NCI-H1105 (cell line): Measurements from ENCODE around the gene ARMH3.

Experiments used
- DNase-seq: peaks from one replicate; lab custom pipeline; 2025; lab: John Stamatoyannopoulos, UW

Gene ARMH3

GRCh38 chr10:101856626-101857025 lies 199.3 kb downstream of the ARMH3 start:
- no peak for DNase-seq

- DNase-seq = no peak
Observed at GRCh38 chr10:101851411-101852116, 204.4 kb downstream of the ARMH3 start.

- no peak for DNase-seq
Observed at GRCh38 chr10:101850749-101851148, 205.2 kb downstream of the ARMH3 start.

GRCh38 chr10:101848894-101849351 lies 207.1 kb downstream of the ARMH3 start:
- no peak for DNase-seq

GRCh38 chr10:101848408-101848807 lies 207.6 kb downstream of the ARMH3 start:
- DNase-seq = no peak

GRCh38 chr10:101845893-101846292 lies 210.1 kb downstream of the ARMH3 start:
- DNase-seq = no peak

GRCh38 chr10:101843032-101844021 lies 212.6 kb downstream of the ARMH3 start, which contains the start of gene KCNIP2:
KCNIP2 (minus strand) TSS chr10:101843800; CDS start chr10:101843568, 232 bp downstream.
- peak; percentile 39 for DNase-seq

- DNase-seq = no peak
Observed at GRCh38 chr10:101841826-101842225, 214.1 kb downstream of the ARMH3 start.

GRCh38 chr10:101840741-101841453 lies 215.1 kb downstream of the ARMH3 start:
- peak; percentile 57 for DNase-seq

- DNase-seq = no peak
Observed at GRCh38 chr10:101840102-101840684, 215.8 kb downstream of the ARMH3 start.

- peak; percentile 27 for DNase-seq
Observed at GRCh38 chr10:101839416-101840063, 216.4 kb downstream of the ARMH3 start.

- DNase-seq = no peak
Observed at GRCh38 chr10:101839002-101839401, 217.0 kb downstream of the ARMH3 start.

- no peak for DNase-seq
Observed at GRCh38 chr10:101838416-101838970, 217.5 kb downstream of the ARMH3 start.

GRCh38 chr10:101837748-101838147 lies 218.2 kb downstream of the ARMH3 start:
- DNase-seq = no peak

- no peak for DNase-seq
Observed at GRCh38 chr10:101835362-101835761, 220.6 kb downstream of the ARMH3 start.

GRCh38 chr10:101834341-101834740 lies 221.6 kb downstream of the ARMH3 start:
- no peak for DNase-seq

GRCh38 chr10:101833466-101833865 lies 222.5 kb downstream of the ARMH3 start:
- DNase-seq = no peak

- no peak for DNase-seq
Observed at GRCh38 chr10:101832325-101832771, 223.6 kb downstream of the ARMH3 start.

GRCh38 chr10:101831169-101831811 lies 224.7 kb downstream of the ARMH3 start:
- DNase-seq = no peak
